HepG2 (cell line): ENCODE data around the gene FAM117A. TPM values are rescaled to one million over a fixed set of nuclear protein-coding genes. Genes with fewer than 3 reads are reported as not detected.
A peak's percentile ranks its signal among the peaks of the same experiment; 100 is the strongest.

Experiments
- ATF3 ChIP-seq: sonication (generic); formaldehyde crosslinking; IDR thresholded peaks from 2 replicates; pipeline ENCODE4 v1.4.0; 2020; ENCODE audit warnings: missing genetic modification reagents
- BCL6 ChIP-seq: IDR thresholded peaks from 2 replicates; pipeline ENCODE4 v1.6.1; 2016; ENCODE audit warnings: missing genetic modification reagents, missing compliant biosample characterization
- GATAD2A ChIP-seq: IDR thresholded peaks from 2 replicates; pipeline ENCODE4 v1.6.1; 2016
- KDM3A ChIP-seq: IDR thresholded peaks from 2 replicates; pipeline ENCODE4 v1.6.1; 2018; ENCODE audit warnings: low read depth, missing compliant biosample characterization
- MNT ChIP-seq: fragments of 450-650 bp; IDR thresholded peaks from 2 replicates; pipeline ENCODE4 v1.6.1; 2016
- NR2F2 ChIP-seq: IDR thresholded peaks from 2 replicates; pipeline ENCODE4 v1.6.1; 2012; ENCODE audit warnings: low read depth, inconsistent platforms, borderline replicate concordance
- POGK ChIP-seq: sonication (generic); formaldehyde crosslinking; conservative IDR thresholded peaks from 2 replicates; pipeline ENCODE4 v1.8.0; 2022; ENCODE audit warnings: mild to moderate bottlenecking, moderate library complexity, missing genetic modification reagents
- RCOR2 ChIP-seq: IDR thresholded peaks from 2 replicates; pipeline ENCODE4 v1.6.1; 2016; ENCODE audit warnings: missing biosample characterization, missing genetic modification reagents
- REL ChIP-seq: sonication (generic); formaldehyde crosslinking; conservative IDR thresholded peaks from 2 replicates; pipeline ENCODE4 v1.8.0; 2022; ENCODE audit warnings: mild to moderate bottlenecking, missing genetic modification reagents, moderate library complexity
- RNF219 ChIP-seq: sonication (generic); formaldehyde crosslinking; IDR thresholded peaks from 2 replicates; pipeline ENCODE4 v1.5.0; 2020; ENCODE audit warnings: mild to moderate bottlenecking, missing genetic modification reagents
- SIN3A ChIP-seq: IDR thresholded peaks from 2 replicates; pipeline ENCODE4 v1.6.1; 2011; ENCODE audit warnings: low read depth, mild to moderate bottlenecking, control low read depth, low read length, borderline replicate concordance
- TARDBP ChIP-seq: sonication (generic); formaldehyde crosslinking; IDR thresholded peaks from 2 replicates; pipeline ENCODE4 v1.8.0; 2022; ENCODE audit warnings: mild to moderate bottlenecking, missing genetic modification reagents
- ZFP1 ChIP-seq: IDR thresholded peaks from 2 replicates; pipeline ENCODE4 v1.6.1; 2016
- ZNF704 ChIP-seq: sonication (generic); formaldehyde crosslinking; IDR thresholded peaks from 2 replicates; pipeline ENCODE4 v1.8.1; 2023; ENCODE audit warnings: mild to moderate bottlenecking, inconsistent platforms, moderate library complexity, missing genetic modification reagents, borderline replicate concordance
- ZNF788 ChIP-seq: sonication (generic); formaldehyde crosslinking; IDR thresholded peaks from 2 replicates; pipeline ENCODE4 v1.5.0; 2020; ENCODE audit warnings: mild to moderate bottlenecking, missing genetic modification reagents, borderline replicate concordance
- ZNF816 ChIP-seq: sonication (generic); formaldehyde crosslinking; IDR thresholded peaks from 2 replicates; pipeline ENCODE4 v1.8.0; 2022; ENCODE audit warnings: missing genetic modification reagents, mild to moderate bottlenecking, borderline replicate concordance
- polyA plus RNA-seq, 8 experiments: library from polyadenylated mRNA; depleted of rRNA in 3 of 8; stranded (reverse) in 7 of 8; unstranded in 1 of 8; fragments of >200 nt; fragmentation: Illumina TruSeq in 4 of 8; extraction: Trizol in 4 of 8; gene quantifications; 2 replicates each; pipeline versions ENCODE4 v1.2.1 to v1.2.3, GENCODE V29; 2011 to 2016; ENCODE audit warnings: low read depth in 4 of 8, missing spikeins in 1 of 8, mixed read lengths in 1 of 8; ENCODE audit not compliant: insufficient read depth in 1 of 8
- total RNA-seq, 5 experiments: library from RNA; depleted of rRNA; stranded (reverse); fragments of >200 nt; fragmentation: Illumina TruSeq; extraction: Trizol; gene quantifications; 2 replicates each; pipeline ENCODE4 v1.2.3, GENCODE V29; 2016; ENCODE audit warnings: low read depth in 1 of 5
- TF ChIP-seq, protein P1 (sequence below): sonication (generic); formaldehyde crosslinking; IDR thresholded peaks from 2 replicates; pipeline ENCODE4 v1.5.0; 2020; ENCODE audit warnings: mild to moderate bottlenecking, missing genetic modification reagents
- TF ChIP-seq, protein P2 (sequence below): IDR thresholded peaks from 2 replicates; pipeline ENCODE4 v1.6.1; 2016; ENCODE audit warnings: missing compliant biosample characterization, missing genetic modification reagents, borderline replicate concordance

FAM117A gene
- total and polyA plus RNA-seq, 2 of the 13 experiments (the other 11 are each of a cell fraction or from before 2014, with no cell fraction given) = 12.1 to 19.8 TPM

DNA sequence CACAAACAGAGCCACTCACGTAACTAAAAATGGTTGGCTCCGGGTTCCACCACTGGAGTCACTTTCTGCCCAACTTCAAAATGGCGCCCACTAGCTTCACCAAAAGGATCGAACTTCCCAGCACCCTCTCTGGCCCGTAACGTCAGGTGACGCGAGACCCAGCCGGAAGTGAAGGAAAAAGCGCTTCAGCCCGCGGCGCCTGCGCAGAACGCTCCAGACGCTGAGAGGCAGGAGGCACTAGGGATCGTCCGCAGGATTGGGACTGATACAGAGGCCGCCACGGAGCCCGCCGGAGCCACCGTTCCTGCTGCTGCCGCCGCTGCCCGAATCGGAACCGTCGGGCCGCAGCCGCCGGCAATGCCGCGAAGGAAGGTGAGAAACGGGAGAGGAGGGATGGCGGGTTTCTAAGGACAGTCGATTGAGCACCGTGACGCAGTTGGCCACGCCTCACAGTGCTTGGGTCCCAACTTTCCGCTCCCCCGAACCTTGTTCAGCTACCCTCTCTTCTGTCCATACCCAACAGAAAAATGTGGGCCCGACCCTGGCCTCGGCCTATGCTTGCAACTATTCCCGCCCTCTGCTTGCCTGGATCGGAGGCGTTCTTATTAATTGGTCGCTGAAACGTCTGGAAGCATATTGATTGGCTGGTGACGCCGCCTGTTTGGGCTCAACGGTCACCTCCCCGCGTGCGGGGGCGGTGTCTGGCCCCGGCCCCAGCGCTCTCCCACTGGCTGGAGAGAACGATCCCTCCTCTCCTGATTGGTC lies 24.7 kb upstream of the FAM117A start, which contains the start of gene KAT7 (continued):
- TF ChIP-seq MNT (peak; percentile 85), KDM3A (CRISPR knock-in tag) (peak; percentile 58; the same call in 1 of the 2 replicates), RCOR2 (peak; percentile 46), RNF219 (no peak), ZFP1 (peak; percentile 53), ZNF788 (0 out of 2 replicates have a peak, but pooled peaks have one; percentile 92), ATF3 (peak; percentile 35), TARDBP (CRISPR knock-in tag) (peak; percentile 71), SIN3A (peak; percentile 88; the same call in 1 of the 2 replicates), ZNF704 (CRISPR knock-in tag) (peak; percentile 69; the same call in 1 of the 2 replicates), POGK (CRISPR knock-in tag) (peak; percentile 91; the same call in 1 of the 2 replicates), REL (CRISPR knock-in tag) (no peak), ZNF816 (CRISPR knock-in tag) (peak; percentile 86; the same call in 1 of the 2 replicates), BCL6 (CRISPR knock-in tag) (no peak; the same call in 1 of the 2 replicates), GATAD2A (CRISPR knock-in tag) (peak; percentile 62), NR2F2 (no peak)
- TF ChIP-seq, protein P1, sequence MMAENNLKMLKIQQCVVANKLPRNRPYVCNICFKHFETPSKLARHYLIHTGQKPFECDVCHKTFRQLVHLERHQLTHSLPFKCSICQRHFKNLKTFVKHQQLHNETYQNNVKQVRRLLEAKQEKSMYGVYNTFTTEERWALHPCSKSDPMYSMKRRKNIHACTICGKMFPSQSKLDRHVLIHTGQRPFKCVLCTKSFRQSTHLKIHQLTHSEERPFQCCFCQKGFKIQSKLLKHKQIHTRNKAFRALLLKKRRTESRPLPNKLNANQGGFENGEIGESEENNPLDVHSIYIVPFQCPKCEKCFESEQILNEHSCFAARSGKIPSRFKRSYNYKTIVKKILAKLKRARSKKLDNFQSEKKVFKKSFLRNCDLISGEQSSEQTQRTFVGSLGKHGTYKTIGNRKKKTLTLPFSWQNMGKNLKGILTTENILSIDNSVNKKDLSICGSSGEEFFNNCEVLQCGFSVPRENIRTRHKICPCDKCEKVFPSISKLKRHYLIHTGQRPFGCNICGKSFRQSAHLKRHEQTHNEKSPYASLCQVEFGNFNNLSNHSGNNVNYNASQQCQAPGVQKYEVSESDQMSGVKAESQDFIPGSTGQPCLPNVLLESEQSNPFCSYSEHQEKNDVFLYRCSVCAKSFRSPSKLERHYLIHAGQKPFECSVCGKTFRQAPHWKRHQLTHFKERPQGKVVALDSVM = 0 out of 2 replicates have a peak, but pooled peaks have one; percentile 11
- TF ChIP-seq, protein P2, sequence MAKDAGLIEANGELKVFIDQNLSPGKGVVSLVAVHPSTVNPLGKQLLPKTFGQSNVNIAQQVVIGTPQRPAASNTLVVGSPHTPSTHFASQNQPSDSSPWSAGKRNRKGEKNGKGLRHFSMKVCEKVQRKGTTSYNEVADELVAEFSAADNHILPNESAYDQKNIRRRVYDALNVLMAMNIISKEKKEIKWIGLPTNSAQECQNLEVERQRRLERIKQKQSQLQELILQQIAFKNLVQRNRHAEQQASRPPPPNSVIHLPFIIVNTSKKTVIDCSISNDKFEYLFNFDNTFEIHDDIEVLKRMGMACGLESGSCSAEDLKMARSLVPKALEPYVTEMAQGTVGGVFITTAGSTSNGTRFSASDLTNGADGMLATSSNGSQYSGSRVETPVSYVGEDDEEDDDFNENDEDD (CRISPR knock-in tag) = peak; percentile 79
